Keratinocyte (primary cell): ENCODE measurements around the gene CACNB3. TPM values are rescaled to one million over a fixed set of nuclear protein-coding genes. Genes with fewer than 3 reads are reported as not detected.

ENCODE experiments used
- DNase-seq: peaks from one replicate; pipeline ENCODE4 v3.0.0-alpha.2; 2011; ENCODE audit warnings: low read depth, missing footprints, low spot score
- FAIRE-seq: peaks from 2 replicates; lab custom pipeline; 2011; peaks lifted over from hg19 to GRCh38; lab: Jason Lieb, UNC
- H2AFZ ChIP-seq: 2 replicates; pipeline ENCODE4 v1.6.0; 2012; ENCODE audit warnings: low read length, control low read depth, inconsistent platforms; ENCODE audit not compliant: control insufficient read depth
- H3K27ac ChIP-seq: 2 replicates; pipeline ENCODE4 v1.5.1; 2011; ENCODE audit warnings: low read length; ENCODE audit not compliant: control insufficient read depth, insufficient read depth
- H3K27me3 ChIP-seq: 3 replicates; pipeline ENCODE4 v1.6.0; 2011; ENCODE audit warnings: low read length; ENCODE audit not compliant: control insufficient read depth, insufficient read depth; ENCODE audit errors: extremely low read depth
- H3K36me3 ChIP-seq, 2 experiments: 2 replicates in 1 of 2; 3 replicates in 1 of 2; pipeline ENCODE4 v1.5.1; 2011; ENCODE audit warnings: low read length in 2 of 2, mild to moderate bottlenecking in 1 of 2; ENCODE audit not compliant: control insufficient read depth in 2 of 2, insufficient read depth in 2 of 2; ENCODE audit errors: extremely low read depth in 1 of 2
- H3K4me1 ChIP-seq: 3 replicates; pipeline ENCODE4 v1.5.1; 2011; ENCODE audit warnings: low read length; ENCODE audit not compliant: control insufficient read depth, insufficient read depth; ENCODE audit errors: extremely low read depth
- H3K4me2 ChIP-seq: 3 replicates; pipeline ENCODE4 v1.6.0; 2011; ENCODE audit warnings: low read depth, low read length; ENCODE audit not compliant: control insufficient read depth, insufficient read depth; ENCODE audit errors: extremely low read depth
- H3K4me3 ChIP-seq, 3 experiments: fragments of 200-600 bp in 1 of 3; sonication (generic) in 1 of 3; 2 replicates in 2 of 3; 3 replicates in 1 of 3; pipeline ENCODE4 v1.5.1; 2011 to 2016; ENCODE audit warnings: low read length in 3 of 3, mild to moderate bottlenecking in 3 of 3, control low read depth in 2 of 3, inconsistent platforms in 1 of 3, low read depth in 1 of 3, mixed read lengths in 1 of 3, mixed run types in 1 of 3, moderate library complexity in 1 of 3; ENCODE audit not compliant: control insufficient read depth in 2 of 3, insufficient read depth in 2 of 3; ENCODE audit errors: extremely low read depth in 1 of 3
- H3K79me2 ChIP-seq: 2 replicates; pipeline ENCODE4 v1.6.0; 2012; ENCODE audit warnings: low read length; ENCODE audit not compliant: control insufficient read depth, insufficient read depth
- H3K9ac ChIP-seq: 3 replicates; pipeline ENCODE4 v1.6.0; 2011; ENCODE audit warnings: low read length; ENCODE audit not compliant: control insufficient read depth, insufficient read depth; ENCODE audit errors: extremely low read depth
- H3K9me1 ChIP-seq: 3 replicates; pipeline ENCODE4 v1.6.0; 2011; ENCODE audit warnings: low read length; ENCODE audit not compliant: control insufficient read depth, insufficient read depth; ENCODE audit errors: extremely low read depth
- H3K9me3 ChIP-seq: 2 replicates; pipeline ENCODE4 v1.5.1; 2012; ENCODE audit warnings: low read depth, low read length; ENCODE audit not compliant: control insufficient read depth
- H4K20me1 ChIP-seq: 3 replicates; pipeline ENCODE4 v1.6.0; 2011; ENCODE audit warnings: low read length; ENCODE audit not compliant: control insufficient read depth, insufficient read depth; ENCODE audit errors: extremely low read depth
- CTCF ChIP-seq, 3 experiments: IDR thresholded peaks in 1 of 3; conservative IDR thresholded peaks in 1 of 3; optimal IDR thresholded peaks in 1 of 3; 2 replicates in 2 of 3; 3 replicates in 1 of 3; pipeline versions ENCODE3 to v1.5.1; 2011; ENCODE audit warnings: low read length in 3 of 3, mild to moderate bottlenecking in 3 of 3, moderate library complexity in 2 of 3, control low read depth in 1 of 3, inconsistent platforms in 1 of 3; ENCODE audit not compliant: insufficient read depth in 2 of 3; ENCODE audit errors: extremely low read depth in 1 of 3
- EZH2 ChIP-seq: IDR thresholded peaks from one replicate; pipeline ENCODE4 v1.6.1; 2012; ENCODE audit warnings: inconsistent platforms, mild to moderate bottlenecking, low read length, moderate library complexity
- dilution Hi-C: fragments of 300-500 bp; cut with MboI; formaldehyde crosslinking; loops from one replicate; pipeline ENCODE4 v1.7.0; 2020; ENCODE audit warnings: low sequenced_read_pairs; ENCODE audit not compliant: extremely low pct_ligation_motif_present
- polyA plus RNA-seq, 5 experiments: library from polyadenylated mRNA; depleted of rRNA in 3 of 5; stranded (reverse) in 3 of 5; stranded (forward) in 1 of 5; unstranded in 1 of 5; fragments of >200 nt; gene quantifications; 1 replicate in 1 of 5; 2 replicates in 3 of 5; 3 replicates in 1 of 5; pipeline versions ENCODE4 v1.2.1 to v1.2.3, GENCODE V29; 2011 to 2012; ENCODE audit warnings: missing spikeins in 2 of 5, low read depth in 1 of 5, low replicate concordance in 1 of 5

The CACNB3 gene
- polyA plus RNA-seq, 1 donor (not counting 4 experiments of a cell fraction or from before 2014, with no cell fraction given), result 16.1 TPM

DNA sequence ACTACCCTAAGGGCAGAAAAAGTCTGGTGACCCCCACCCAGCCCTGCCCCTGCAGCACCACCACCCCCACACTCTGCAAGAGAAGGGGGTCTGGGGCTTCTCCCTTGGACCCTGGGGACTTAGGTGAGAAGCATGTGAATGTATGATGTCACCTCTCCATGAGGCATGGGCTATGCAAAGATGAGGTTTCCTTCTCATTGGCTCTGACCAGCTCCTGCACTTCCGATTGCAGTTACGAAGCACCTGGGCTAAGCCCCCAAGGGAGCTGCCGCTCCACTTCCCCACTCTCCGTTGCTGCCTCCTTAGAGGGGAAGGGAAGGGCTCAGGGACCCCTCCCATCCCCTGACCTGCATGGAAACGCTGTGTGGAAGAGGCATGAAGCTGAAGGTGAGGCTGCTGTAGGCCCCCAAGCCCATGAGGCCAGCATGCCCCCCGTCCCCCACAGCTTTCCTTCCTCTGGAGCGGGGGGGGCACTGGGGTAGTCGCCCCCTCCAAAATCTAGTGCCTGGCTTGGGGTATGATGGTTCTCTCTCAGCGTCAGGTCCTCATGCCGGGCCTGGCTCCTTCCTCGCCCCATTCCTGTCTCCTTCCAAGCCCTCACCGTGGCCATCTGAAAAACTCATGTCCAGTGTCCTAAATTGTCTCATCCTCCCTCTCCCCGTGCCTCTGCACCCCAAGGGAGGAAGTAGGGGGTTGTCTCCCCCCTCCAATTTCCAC, 39.1 kb downstream of the CACNB3 start:
- no peaks in the 10 kb centered on the region for H3K36me3 ChIP-seq
- H3K27me3 ChIP-seq, result no peaks in the 10 kb centered on the region
- H4K20me1 ChIP-seq, result no peaks in the 10 kb centered on the region
- H3K79me2 ChIP-seq, result no peaks in the 10 kb centered on the region
- H3K27ac ChIP-seq, result no peak overlapping the region
- peaks cover 17% of the 10 kb centered on the region for H3K4me1 ChIP-seq
- no peaks in the 10 kb centered on the region for H3K9me3 ChIP-seq
- no peak overlapping the region for H2AFZ ChIP-seq
- no peak overlapping the region for H3K4me2 ChIP-seq
- dilution Hi-C loops, result no loop called here
- no peak for TF ChIP-seq EZH2
- TF ChIP-seq CTCF (optimal IDR thresholded peaks at IDR 0.05 in 1 of 3, IDR thresholded peaks at IDR 0.05 in 1 of 3, conservative IDR thresholded peaks at IDR 0.05 in 1 of 3; ENCODE audit: extremely low read depth in 1 of 3, insufficient read depth in 2 of 3, low read length in 3 of 3), result no peak
- H3K9ac ChIP-seq, result no peak overlapping the region
- FAIRE-seq (no peak), DNase-seq (no peak)
- H3K4me3 ChIP-seq, result no peak overlapping the region
- no peaks in the 10 kb centered on the region for H3K9me1 ChIP-seq

GRCh38 chr12:48858043-48858442, 39.7 kb downstream of the CACNB3 start:
- DNase-seq (no peak), FAIRE-seq (no peak)
- no peaks in the 10 kb centered on the region for H3K36me3 ChIP-seq
- H3K9me3 ChIP-seq, result no peaks in the 10 kb centered on the region
- no peaks in the 10 kb centered on the region for H3K27me3 ChIP-seq
- dilution Hi-C loops, result no loop called here
- no peak overlapping the region for H3K4me3 ChIP-seq
- TF ChIP-seq CTCF (optimal IDR thresholded peaks at IDR 0.05 in 1 of 3, IDR thresholded peaks at IDR 0.05 in 1 of 3, conservative IDR thresholded peaks at IDR 0.05 in 1 of 3; ENCODE audit: extremely low read depth in 1 of 3, insufficient read depth in 2 of 3, low read length in 3 of 3), result no peak
- TF ChIP-seq EZH2, result no peak
- no peaks in the 10 kb centered on the region for H3K79me2 ChIP-seq
- no peak overlapping the region for H3K9ac ChIP-seq
- no peak overlapping the region for H3K27ac ChIP-seq
- no peak overlapping the region for H3K4me2 ChIP-seq
- H2AFZ ChIP-seq, result no peak overlapping the region
- H3K4me1 ChIP-seq, result peaks cover 11% of the 10 kb centered on the region
- no peaks in the 10 kb centered on the region for H3K9me1 ChIP-seq
- H4K20me1 ChIP-seq, result no peaks in the 10 kb centered on the region
